ENCODE measurements around the gene MAN1A1. TPM values are rescaled to one million over a fixed set of nuclear protein-coding genes. Genes with fewer than 3 reads are reported as not detected.

Gene MAN1A1
- polyA plus RNA-seq, 1 experiment = 1.6 TPM

- CTCF ChIA-PET = interaction anchor here (0.8 kb wide), 1 partner anchor 19 kb away, joined by 5 read pairs; no protein-coding TSS in a partner anchor
- TF ChIP-seq CTCF (IDR thresholded peaks at IDR 0.05; ENCODE audit: insufficient read depth, low read depth, low read length) = no peak
Observed at GRCh38 chr6:119210596-119210995, 139.0 kb downstream of the MAN1A1 start.

GRCh38 chr6:119209452-119210205 is 139.9 kb downstream of the MAN1A1 start:
- DNase-seq (ENCODE audit: low read depth) = no peak
- Histone ChIP-seq H3K27me3 (ENCODE audit: control insufficient read depth, insufficient read depth, low read length) (no peaks in the 10 kb centered on the region), H3K36me3 (ENCODE audit: control insufficient read depth, insufficient read depth, low read length) (no peaks in the 10 kb centered on the region), H3K4me3 (ENCODE audit: low read depth, low read length) (no peak overlapping the region)
- TF ChIP-seq CTCF (IDR thresholded peaks at IDR 0.05; ENCODE audit: insufficient read depth, low read depth, low read length) = no peak
- ChIA-PET CTCF (no interaction called here), POLR2A (no interaction called here)

More at GRCh38 chr6:119210596-119210995, 139.0 kb downstream of the MAN1A1 start:
- no peaks in the 10 kb centered on the region for H3K27me3 ChIP-seq (ENCODE audit: control insufficient read depth, insufficient read depth, low read length)
- DNase-seq (ENCODE audit: low read depth) = no peak
- H3K36me3 ChIP-seq (ENCODE audit: control insufficient read depth, insufficient read depth, low read length) = no peaks in the 10 kb centered on the region
- no peak overlapping the region for H3K4me3 ChIP-seq (ENCODE audit: low read depth, low read length)
- POLR2A ChIA-PET = no interaction called here

- H3K4me3 ChIP-seq (ENCODE audit: low read depth, low read length) = no peak overlapping the region
- CTCF ChIA-PET = no interaction called here
- peak; percentile 46 for DNase-seq (ENCODE audit: low read depth)
- no peak for TF ChIP-seq CTCF (IDR thresholded peaks at IDR 0.05; ENCODE audit: insufficient read depth, low read depth, low read length)
- no peaks in the 10 kb centered on the region for H3K36me3 ChIP-seq (ENCODE audit: control insufficient read depth, insufficient read depth, low read length)
- H3K27me3 ChIP-seq (ENCODE audit: control insufficient read depth, insufficient read depth, low read length) = no peaks in the 10 kb centered on the region
- POLR2A ChIA-PET = no interaction called here
Observed at GRCh38 chr6:119207971-119208725, 141.4 kb downstream of the MAN1A1 start.

- no peak overlapping the region for H3K4me3 ChIP-seq (ENCODE audit: low read depth, low read length)
- TF ChIP-seq CTCF (IDR thresholded peaks at IDR 0.05; ENCODE audit: insufficient read depth, low read depth, low read length) = no peak
- no peaks in the 10 kb centered on the region for H3K36me3 ChIP-seq (ENCODE audit: control insufficient read depth, insufficient read depth, low read length)
- no peaks in the 10 kb centered on the region for H3K27me3 ChIP-seq (ENCODE audit: control insufficient read depth, insufficient read depth, low read length)
- POLR2A ChIA-PET = no interaction called here
- CTCF ChIA-PET = no interaction called here
- no peak for DNase-seq (ENCODE audit: low read depth)
Observed at GRCh38 chr6:119207327-119207726, 142.2 kb downstream of the MAN1A1 start.

- no peak for TF ChIP-seq CTCF (IDR thresholded peaks at IDR 0.05; ENCODE audit: insufficient read depth, low read depth, low read length)
- ChIA-PET POLR2A (no interaction called here), CTCF (no interaction called here)
- DNase-seq (ENCODE audit: low read depth) = no peak
- Histone ChIP-seq H3K27me3 (ENCODE audit: control insufficient read depth, insufficient read depth, low read length) (no peaks in the 10 kb centered on the region), H3K4me3 (ENCODE audit: low read depth, low read length) (no peak overlapping the region), H3K36me3 (ENCODE audit: control insufficient read depth, insufficient read depth, low read length) (no peaks in the 10 kb centered on the region)
Observed at GRCh38 chr6:119205911-119206618, 143.5 kb downstream of the MAN1A1 start.

Measured in BJ (cell line).